OCI-LY7 (cell line): ENCODE measurements around the gene USH1C. TPM values are rescaled to one million over a fixed set of nuclear protein-coding genes. Genes with fewer than 3 reads are reported as not detected.

Experiments used
- BruUV-seq: library from RNA; stranded (reverse); fragments of 400-500 nt; replicated peaks from 2 replicates; lab custom pipeline; 2021; lab: Mats Ljungman, UMichigan
- CTCF ChIA-PET: fragments of 300-600 bp; sonication (Branson Sonifier 250); formaldehyde crosslinking; loops from one replicate; lab custom pipeline; 2022; ENCODE audit warnings: antibody characterized with exemption; ENCODE audit not compliant: unreplicated experiment; lab: Charles Lee
- POLR2A ChIA-PET: fragments of 300-600 bp; sonication (Branson Sonifier 250); formaldehyde crosslinking; loops from one replicate; lab custom pipeline; 2022; ENCODE audit warnings: antibody characterized with exemption; lab: Charles Lee
- DNase-seq: peaks from one replicate; pipeline ENCODE4 v3.0.0-alpha.2; 2015; ENCODE audit warnings: low spot score
- H2AFZ ChIP-seq: fragments of 200-600 bp; sonication (generic), shearing (Covaris generic); 2 replicates; pipeline ENCODE4 v1.6.1; 2014; ENCODE audit warnings: mild to moderate bottlenecking, antibody characterized with exemption, low read length, moderate library complexity
- H3K27ac ChIP-seq: fragments of 200-600 bp; sonication (generic); 2 replicates; pipeline ENCODE4 v1.5.1; 2014; ENCODE audit warnings: mixed run types, low read depth, mild to moderate bottlenecking, moderate library complexity, low read length, inconsistent platforms; ENCODE audit not compliant: poor library complexity, severe bottlenecking
- H3K36me3 ChIP-seq: fragments of 200-600 bp; sonication (generic); 2 replicates; pipeline ENCODE4 v1.6.1; 2014; ENCODE audit warnings: mild to moderate bottlenecking, antibody characterized with exemption, low read length, moderate library complexity, mixed read lengths; ENCODE audit not compliant: insufficient read depth
- H3K4me1 ChIP-seq: fragments of 200-600 bp; sonication (generic); 2 replicates; pipeline ENCODE4 v1.5.1; 2014; ENCODE audit warnings: mild to moderate bottlenecking, low read length; ENCODE audit not compliant: insufficient read depth, poor library complexity, severe bottlenecking
- H3K4me2 ChIP-seq: fragments of 200-600 bp; sonication (generic); 2 replicates; pipeline ENCODE4 v1.6.1; 2014; ENCODE audit warnings: mild to moderate bottlenecking, low read length
- H3K4me3 ChIP-seq: fragments of 200-600 bp; sonication (generic); 2 replicates; pipeline ENCODE4 v1.5.1; 2014; ENCODE audit warnings: mild to moderate bottlenecking, low read depth, low read length; ENCODE audit not compliant: poor library complexity, severe bottlenecking
- H3K79me2 ChIP-seq: fragments of 200-600 bp; sonication (generic); 2 replicates; pipeline ENCODE4 v1.6.1; 2016; ENCODE audit warnings: low read depth, mild to moderate bottlenecking, low read length, moderate library complexity, mixed read lengths; ENCODE audit not compliant: insufficient read depth
- H3K9me2 ChIP-seq: fragments of 200-600 bp; sonication (generic); 2 replicates; pipeline ENCODE4 v1.6.1; 2016; ENCODE audit warnings: mild to moderate bottlenecking, low read length, mixed read lengths; ENCODE audit not compliant: insufficient read depth
- H3K9me3 ChIP-seq: fragments of 200-600 bp; sonication (generic); 2 replicates; pipeline ENCODE4 v1.6.1; 2014; ENCODE audit warnings: mild to moderate bottlenecking, mixed run types, low read length, mixed read lengths
- H4K20me1 ChIP-seq: fragments of 200-600 bp; sonication (generic); 2 replicates; pipeline ENCODE4 v1.6.1; 2014; ENCODE audit warnings: mild to moderate bottlenecking, antibody characterized with exemption, low read length, moderate library complexity, mixed read lengths; ENCODE audit not compliant: insufficient read depth
- EZH2phosphoT487 ChIP-seq: fragments of 200-600 bp; sonication (generic); IDR thresholded peaks from 2 replicates; pipeline ENCODE4 v1.6.1; 2018; ENCODE audit warnings: low read depth, borderline replicate concordance, mild to moderate bottlenecking, mixed run types, antibody characterized with exemption, low read length, moderate library complexity, mixed read lengths
- intact Hi-C: fragments of 100-400 bp; cut with micrococcal nuclease; formaldehyde crosslinking; loops from one replicate; pipeline ENCODE4 v1.10.0; 2022; ENCODE audit not compliant: unreplicated experiment
- total RNA-seq, 2 experiments: library from RNA; depleted of rRNA in 1 of 2; stranded (reverse); fragments of >200 nt in 1 of 2; shearing (Covaris generic) in 1 of 2; gene quantifications; 2 replicates each; pipeline ENCODE4 v1.2.3, GENCODE V29; 2014 to 2022
- TF ChIP-seq, protein P1 (sequence below): fragments of 200-600 bp; sonication (generic); conservative IDR thresholded peaks from 2 replicates; pipeline ENCODE4 v1.5.1; 2014; ENCODE audit warnings: mild to moderate bottlenecking, antibody characterized with exemption, low read length, moderate library complexity, mixed read lengths

The USH1C gene
- total RNA-seq, 2 experiments from 2014 or later: not detected

DNA sequence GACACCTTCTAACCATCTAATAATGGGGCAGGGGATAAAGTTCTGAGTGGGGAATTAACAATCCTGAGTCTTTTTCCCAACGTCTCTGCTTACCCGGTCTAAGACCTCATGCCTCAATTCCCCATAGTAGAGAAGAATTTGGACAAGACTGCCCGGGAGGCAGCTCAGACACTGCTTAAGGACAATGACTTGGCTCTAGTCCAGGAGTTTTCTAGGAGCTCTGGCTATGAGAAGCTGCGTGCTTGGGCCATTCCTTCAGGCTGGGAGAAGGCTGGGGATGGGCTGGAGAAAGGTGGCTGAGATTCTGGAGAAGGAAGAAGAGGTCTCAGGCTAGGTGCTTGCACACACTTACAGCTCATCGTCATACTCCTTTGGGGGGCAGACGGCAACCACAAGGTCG, 47.8 kb downstream of the USH1C start:
- no peak for DNase-seq
- no TSS peak for BruUV-seq
- Histone ChIP-seq H3K36me3 (no peaks in the 10 kb centered on the region), H3K4me1 (no peaks in the 10 kb centered on the region), H4K20me1 (no peaks in the 10 kb centered on the region), H3K79me2 (no peaks in the 10 kb centered on the region), H3K27ac (no peak overlapping the region), H3K4me2 (no peak overlapping the region), H3K4me3 (no peak overlapping the region), H3K9me2 (no peaks in the 10 kb centered on the region), H2AFZ (no peak overlapping the region), H3K9me3 (no peaks in the 10 kb centered on the region)
- intact Hi-C loops: no loop called here
- CTCF ChIA-PET: no interaction called here
- POLR2A ChIA-PET: no interaction called here
- TF ChIP-seq, protein P1, sequence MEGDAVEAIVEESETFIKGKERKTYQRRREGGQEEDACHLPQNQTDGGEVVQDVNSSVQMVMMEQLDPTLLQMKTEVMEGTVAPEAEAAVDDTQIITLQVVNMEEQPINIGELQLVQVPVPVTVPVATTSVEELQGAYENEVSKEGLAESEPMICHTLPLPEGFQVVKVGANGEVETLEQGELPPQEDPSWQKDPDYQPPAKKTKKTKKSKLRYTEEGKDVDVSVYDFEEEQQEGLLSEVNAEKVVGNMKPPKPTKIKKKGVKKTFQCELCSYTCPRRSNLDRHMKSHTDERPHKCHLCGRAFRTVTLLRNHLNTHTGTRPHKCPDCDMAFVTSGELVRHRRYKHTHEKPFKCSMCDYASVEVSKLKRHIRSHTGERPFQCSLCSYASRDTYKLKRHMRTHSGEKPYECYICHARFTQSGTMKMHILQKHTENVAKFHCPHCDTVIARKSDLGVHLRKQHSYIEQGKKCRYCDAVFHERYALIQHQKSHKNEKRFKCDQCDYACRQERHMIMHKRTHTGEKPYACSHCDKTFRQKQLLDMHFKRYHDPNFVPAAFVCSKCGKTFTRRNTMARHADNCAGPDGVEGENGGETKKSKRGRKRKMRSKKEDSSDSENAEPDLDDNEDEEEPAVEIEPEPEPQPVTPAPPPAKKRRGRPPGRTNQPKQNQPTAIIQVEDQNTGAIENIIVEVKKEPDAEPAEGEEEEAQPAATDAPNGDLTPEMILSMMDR: no peak
- no peak for TF ChIP-seq EZH2phosphoT487

GRCh38 chr11:17494019-17494418, 50.2 kb downstream of the USH1C start:
- H4K20me1 ChIP-seq: no peaks in the 10 kb centered on the region
- ChIA-PET POLR2A (no interaction called here), CTCF (interaction anchor here (0.6 kb wide), 1 partner anchor 106 kb away, joined by 3 read pairs; the partner anchor contains the start of gene KCNJ11)
- H3K9me2 ChIP-seq: no peaks in the 10 kb centered on the region
- BruUV-seq: no TSS peak
- intact Hi-C loops: no loop called here
- H3K79me2 ChIP-seq: no peaks in the 10 kb centered on the region
- H3K36me3 ChIP-seq: no peaks in the 10 kb centered on the region
- H3K27ac ChIP-seq: no peak overlapping the region
- H3K4me3 ChIP-seq: no peak overlapping the region
- no peak for DNase-seq
- H2AFZ ChIP-seq: no peak overlapping the region
- H3K9me3 ChIP-seq: no peaks in the 10 kb centered on the region
- no peaks in the 10 kb centered on the region for H3K4me1 ChIP-seq
- TF ChIP-seq EZH2phosphoT487: no peak
- TF ChIP-seq, protein P1: no peak
- no peak overlapping the region for H3K4me2 ChIP-seq

DNA sequence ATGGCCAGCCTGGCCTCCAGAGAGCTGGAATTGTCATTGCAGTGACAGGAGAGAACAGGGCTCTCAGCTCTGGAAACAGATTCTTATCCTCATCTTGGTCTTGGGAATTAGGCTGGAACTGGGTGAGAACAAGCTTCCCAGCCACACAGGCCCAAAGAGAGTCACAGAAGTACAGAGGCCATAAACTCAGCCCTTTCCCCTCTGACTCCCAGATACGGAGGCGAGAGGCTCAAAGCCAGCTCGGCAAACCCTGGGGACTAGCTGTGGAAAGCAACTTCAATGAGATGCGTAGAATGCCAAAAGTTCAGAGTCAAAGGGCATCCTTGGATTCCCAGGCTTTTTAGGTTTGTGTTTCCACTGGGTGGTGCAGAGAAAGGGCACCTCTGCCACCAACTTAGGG, 53.3 kb downstream of the USH1C start:
- no peaks in the 10 kb centered on the region for H4K20me1 ChIP-seq
- no peaks in the 10 kb centered on the region for H3K4me1 ChIP-seq
- H3K36me3 ChIP-seq: no peaks in the 10 kb centered on the region
- TF ChIP-seq EZH2phosphoT487: no peak
- TF ChIP-seq, protein P1: no peak
- ChIA-PET POLR2A (no interaction called here), CTCF (no interaction called here)
- H3K27ac ChIP-seq: no peak overlapping the region
- no peak overlapping the region for H3K4me3 ChIP-seq
- H2AFZ ChIP-seq: no peak overlapping the region
- DNase-seq: no peak
- no peaks in the 10 kb centered on the region for H3K79me2 ChIP-seq
- no peak overlapping the region for H3K4me2 ChIP-seq
- no TSS peak for BruUV-seq
- no peaks in the 10 kb centered on the region for H3K9me3 ChIP-seq
- H3K9me2 ChIP-seq: no peaks in the 10 kb centered on the region
- intact Hi-C loops: no loop called here
